ENCODE results near the gene PIEZO1.
A peak's percentile ranks its signal among the peaks of the same experiment; 100 is the strongest.

The PIEZO1 gene

GRCh38 chr16:88687676-88688012, 97.4 kb downstream of the PIEZO1 start:
- DNase-seq (ENCODE audit: low read depth) = no peak
- H3K4me3 ChIP-seq (ENCODE audit: low read length) = no peak overlapping the region
- TF ChIP-seq CTCF (IDR thresholded peaks at IDR 0.05; ENCODE audit: insufficient read depth, low read depth, low read length, missing control alignments) = no peak

GRCh38 chr16:88687254-88687576, 97.8 kb downstream of the PIEZO1 start:
- no peak overlapping the region for H3K4me3 ChIP-seq (ENCODE audit: low read length)
- DNase-seq (ENCODE audit: low read depth) = no peak
- no peak for TF ChIP-seq CTCF (IDR thresholded peaks at IDR 0.05; ENCODE audit: insufficient read depth, low read depth, low read length, missing control alignments)

GRCh38 chr16:88686439-88687253, 98.4 kb downstream of the PIEZO1 start, which contains the start of gene SNAI3:
Gene SNAI3 (minus strand): TSS chr16:88686507. CDS start chr16:88686406, 101 bp downstream.
- peak; percentile 85 for DNase-seq (ENCODE audit: low read depth)
- no peak for TF ChIP-seq CTCF (IDR thresholded peaks at IDR 0.05; ENCODE audit: insufficient read depth, low read depth, low read length, missing control alignments)
- H3K4me3 ChIP-seq (ENCODE audit: low read length) = peak within 1 kb of the TSS; percentile 46

- DNase-seq (ENCODE audit: low read depth) = peak; percentile 36
- H3K4me3 ChIP-seq (ENCODE audit: low read length) = peak overlapping the region; percentile 46
- TF ChIP-seq CTCF (IDR thresholded peaks at IDR 0.05; ENCODE audit: insufficient read depth, low read depth, low read length, missing control alignments) = no peak
Measured at GRCh38 chr16:88686062-88686438, 99.0 kb downstream of the PIEZO1 start.

GRCh38 chr16:88685156-88686061, 99.6 kb downstream of the PIEZO1 start:
- peak overlapping the region; percentile 46 for H3K4me3 ChIP-seq (ENCODE audit: low read length)
- peak; percentile 70 for TF ChIP-seq CTCF (IDR thresholded peaks at IDR 0.05; ENCODE audit: insufficient read depth, low read depth, low read length, missing control alignments)
- peak; percentile 67 for DNase-seq (ENCODE audit: low read depth)

- DNase-seq (ENCODE audit: low read depth) = no peak
- H3K4me3 ChIP-seq (ENCODE audit: low read length) = no peak overlapping the region
- no peak for TF ChIP-seq CTCF (IDR thresholded peaks at IDR 0.05; ENCODE audit: insufficient read depth, low read depth, low read length, missing control alignments)
Measured at GRCh38 chr16:88684569-88685155, 100.4 kb downstream of the PIEZO1 start.
